Transverse colon (tissue), 4 donors: Measurements from ENCODE around the gene GSKIP. TPM values are rescaled to one million over a fixed set of nuclear protein-coding genes. Genes with fewer than 3 reads are reported as not detected.
"Not testable (repeated sequence)": the region's sequence is repeated elsewhere in the genome, so short reads cannot be mapped to it uniquely, and the experiment has no call there.

Source experiments
- DNase-seq: peaks from one replicate; pipeline ENCODE4 v3.0.0-alpha.2; 2019
- H3K27ac ChIP-seq, 4 donors: fragments of 200-600 bp; sonication (generic); 2 replicates each; pipeline ENCODE4 v1.5.1; 2016 to 2018; ENCODE audit warnings: inconsistent platforms in 4 of 4
- H3K27me3 ChIP-seq: fragments of 200-600 bp; sonication (generic); 2 replicates; pipeline ENCODE4 v1.5.1; 2017; ENCODE audit warnings: inconsistent platforms
- H3K36me3 ChIP-seq, 4 donors: fragments of 200-600 bp; sonication (generic); 2 replicates each; pipeline ENCODE4 v1.5.1; 2017 to 2019; ENCODE audit warnings: inconsistent platforms in 4 of 4
- H3K4me1 ChIP-seq, 4 donors: fragments of 200-600 bp; sonication (generic); 2 replicates each; pipeline ENCODE4 v1.5.1; 2017 to 2020; ENCODE audit warnings: inconsistent platforms in 4 of 4
- H3K4me3 ChIP-seq, 4 donors: fragments of 200-600 bp; sonication (generic); 1 replicate in 1 of 4; 2 replicates in 3 of 4; pipeline versions ENCODE4 v1.5.1 to v1.6.1; 2017 to 2019; ENCODE audit warnings: inconsistent platforms in 4 of 4
- H3K9me3 ChIP-seq, 2 donors: fragments of 200-600 bp; sonication (generic); 2 replicates each; pipeline ENCODE4 v1.5.1; 2017 to 2019; ENCODE audit warnings: inconsistent platforms in 2 of 2
- CTCF ChIP-seq, 5 experiments: fragments of 200-600 bp in 3 of 5; fragments of 450-650 bp in 2 of 5; sonication (generic) in 3 of 5; IDR thresholded peaks; 1 replicate in 2 of 5; 2 replicates in 3 of 5; pipeline ENCODE4 v1.5.1; 2016 to 2017; ENCODE audit warnings: antibody characterized with exemption in 5 of 5, inconsistent platforms in 3 of 5, mild to moderate bottlenecking in 2 of 5, moderate library complexity in 1 of 5
- EP300 ChIP-seq: sonication (generic); formaldehyde crosslinking; IDR thresholded peaks from one replicate; pipeline ENCODE4 v1.6.1; 2017; ENCODE audit warnings: antibody characterized with exemption, low read depth
- POLR2A ChIP-seq: fragments of 450-650 bp; IDR thresholded peaks from one replicate; pipeline ENCODE4 v1.6.1; 2016; ENCODE audit warnings: antibody characterized with exemption, mild to moderate bottlenecking, moderate library complexity
- POLR2AphosphoS5 ChIP-seq, 3 donors: sonication (generic); formaldehyde crosslinking; IDR thresholded peaks; one replicate each; pipeline ENCODE4 v1.6.1; 2016; ENCODE audit warnings: antibody characterized with exemption in 3 of 3
- WGBS, 2 donors: methylation state at CpG; one replicate each; pipeline ENCODE4 v1.1.5; 2018; ENCODE audit warnings: low coverage in 1 of 2; 5-methylcytosine and 5-hydroxymethylcytosine counted together
- in situ Hi-C, 4 donors: fragments of 200-750 bp; cut with MboI; loops; one replicate each; pipeline versions ENCODE4 v1.15.0 to v1.15.1; 2017; ENCODE audit warnings: low sequenced_read_pairs in 3 of 4, low pct_ligation_motif_present in 1 of 4, low pct_unique_long_range_greater_than_20kb in 1 of 4
- intact Hi-C: fragments of 100-400 bp; cut with DNase I; formaldehyde crosslinking; loops from one replicate; pipeline ENCODE4 v1.15.1; 2023; ENCODE audit warnings: low total_unique reads
- total RNA-seq, 4 donors: library from RNA; depleted of rRNA; stranded (reverse); fragments of >200 nt; gene quantifications; one replicate each; pipeline ENCODE4 v1.1.0, GENCODE V29; 2016

Gene GSKIP
- total RNA-seq, 4 donors from 2014 or later, result 41.0 to 151 (median 64.9) TPM

- Histone ChIP-seq H3K27me3 (no peaks in the 10 kb centered on the region), H3K4me3 (no peak overlapping the region), H3K9me3 (no peaks in the 10 kb centered on the region), H3K27ac (no peak overlapping the region), H3K4me1 (no peaks in the 10 kb centered on the region), H3K36me3 (peaks cover 0 to 54% (median 21%) of the 10 kb centered on the region in 4 donors)
- no peak for DNase-seq
- intact Hi-C loops, result no loop called here
- TF ChIP-seq EP300, result no peak
- TF ChIP-seq POLR2AphosphoS5 (IDR thresholded peaks at IDR 0.05), result no peak
- no peak for TF ChIP-seq CTCF (IDR thresholded peaks at IDR 0.05)
- TF ChIP-seq POLR2A, result no peak
- in situ Hi-C loops, result no loop called here
- 87 to 96% methylated on average over 3 to 7 of the region's 7 CpGs for WGBS, 2 donors
These were observed 39.1 kb upstream of the GSKIP start for GRCh38 chr14:96324219-96324618.

- intact Hi-C loops, result no loop called here
- TF ChIP-seq POLR2AphosphoS5 (IDR thresholded peaks at IDR 0.05) (no peak), EP300 (no peak), POLR2A (no peak)
- WGBS, 2 donors, result 81 to 100% methylated on average over 1 of the region's 1 CpG
These were observed 24.8 kb upstream of the GSKIP start for GRCh38 chr14:96338551-96338950.

GRCh38 chr14:96341323-96341722, 22.0 kb upstream of the GSKIP start:
- intact Hi-C loops, result no loop called here
- in situ Hi-C loops, result no loop called here

More at GRCh38 chr14:96338551-96338950, 24.8 kb upstream of the GSKIP start:
- in situ Hi-C loops, result no loop called here
- H3K9me3 ChIP-seq, result no peaks in the 10 kb centered on the region
- H3K4me1 ChIP-seq, result no peaks in the 10 kb centered on the region
- no peak for DNase-seq
- H3K27ac ChIP-seq, result no peak overlapping the region
- no peaks in the 10 kb centered on the region for H3K27me3 ChIP-seq
- H3K4me3 ChIP-seq, result no peak overlapping the region
- peaks cover 0 to 33% (median 12%) of the 10 kb centered on the region in 4 donors for H3K36me3 ChIP-seq

GRCh38 chr14:96345669-96346068, 17.7 kb upstream of the GSKIP start:
- no peak overlapping the region for H3K27ac ChIP-seq
- no peak for DNase-seq
- no peaks in the 10 kb centered on the region for H3K9me3 ChIP-seq
- H3K36me3 ChIP-seq, result peaks cover 0 to 9% (median 4%) of the 10 kb centered on the region in 4 donors
- WGBS, 2 donors, result 90 to 91% methylated on average over 2 of the region's 2 CpGs
- no peak overlapping the region for H3K4me3 ChIP-seq
- TF ChIP-seq POLR2A (no peak), EP300 (no peak), POLR2AphosphoS5 (IDR thresholded peaks at IDR 0.05) (no peak), CTCF (IDR thresholded peaks at IDR 0.05) (no peak)
- intact Hi-C loops (no loop called here), in situ Hi-C loops (no loop called here)
- no peaks in the 10 kb centered on the region for H3K4me1 ChIP-seq
- no peaks in the 10 kb centered on the region for H3K27me3 ChIP-seq

More at GRCh38 chr14:96341323-96341722, 22.0 kb upstream of the GSKIP start:
- WGBS, 2 donors, result 70 to 74% methylated on average over 3 of the region's 3 CpGs
- Histone ChIP-seq H3K4me3 (no peak overlapping the region), H3K27me3 (no peaks in the 10 kb centered on the region), H3K27ac (no peak overlapping the region), H3K9me3 (no peaks in the 10 kb centered on the region), H3K4me1 (no peaks in the 10 kb centered on the region), H3K36me3 (peaks cover 0 to 30% (median 9%) of the 10 kb centered on the region in 4 donors)
- DNase-seq, result no peak
- TF ChIP-seq EP300, result no peak
- no peak for TF ChIP-seq POLR2AphosphoS5 (IDR thresholded peaks at IDR 0.05)
- TF ChIP-seq POLR2A, result no peak

GRCh38 chr14:96347957-96348356, 15.4 kb upstream of the GSKIP start:
- intact Hi-C loops, result not testable (repeated sequence)

More at GRCh38 chr14:96347957-96348356, 15.4 kb upstream of the GSKIP start:
- H3K4me3 ChIP-seq, in situ Hi-C loops, H3K27ac ChIP-seq, H3K4me1 ChIP-seq, DNase-seq, H3K9me3 ChIP-seq, H3K27me3 ChIP-seq, H3K36me3 ChIP-seq: not testable (repeated sequence)
- WGBS, 2 donors, result 100% methylated on average over 2 of the region's 2 CpGs
